ENCODE measurements around the gene ABCB10. TPM values are rescaled to one million over a fixed set of nuclear protein-coding genes. Genes with fewer than 3 reads are reported as not detected.

The ABCB10 gene
- total and polyA plus RNA-seq, 5 donors from 2014 or later = 10.5 to 20.0 (median 17.1) TPM

- no peaks in the 10 kb centered on the region for H3K9me3 ChIP-seq (ENCODE audit: control insufficient read depth in 2 of 2, low read length in 2 of 2)
- H3K27ac ChIP-seq (ENCODE audit: insufficient read depth, low read length, poor library complexity, severe bottlenecking) = no peak overlapping the region
- no peaks in the 10 kb centered on the region for H3K36me3 ChIP-seq (ENCODE audit: control insufficient read depth, insufficient read depth, low read length)
- ATAC-seq (ENCODE audit: low read depth in 2 of 2) (no peak), DNase-seq (no peak)
- H3K4me1 ChIP-seq (ENCODE audit: control insufficient read depth, insufficient read depth, low read length, poor library complexity, severe bottlenecking) = no peaks in the 10 kb centered on the region
- H3K27me3 Mint-ChIP-seq = peaks cover 11% of the 10 kb centered on the region
- H3K4me1 Mint-ChIP-seq = no peaks in the 10 kb centered on the region
- no peaks in the 10 kb centered on the region for H3K36me3 Mint-ChIP-seq
- no peak overlapping the region for H3K4me3 Mint-ChIP-seq
- H3K27ac Mint-ChIP-seq = no peak overlapping the region
- H3K27me3 ChIP-seq (ENCODE audit: control insufficient read depth, insufficient read depth, low read length) = no peaks in the 10 kb centered on the region
- no peak overlapping the region for H3K4me3 ChIP-seq (ENCODE audit: low read depth, low read length)
- peaks cover 0 to 2% (median 0%) of the 10 kb centered on the region in 7 donors for H3K9me3 Mint-ChIP-seq
Observed at GRCh38 chr1:229579059-229579673, 20.7 kb upstream of the ABCB10 start.

GRCh38 chr1:229578168-229579058, 19.9 kb upstream of the ABCB10 start:
- Mint-ChIP-seq H3K4me3 (no peak overlapping the region), H3K27ac (no peak overlapping the region), H3K9me3 (peaks cover 0 to 2% (median 0%) of the 10 kb centered on the region in 7 donors), H3K36me3 (no peaks in the 10 kb centered on the region), H3K27me3 (peaks cover 11% of the 10 kb centered on the region), H3K4me1 (no peaks in the 10 kb centered on the region)
- H3K4me3 ChIP-seq (ENCODE audit: low read depth, low read length) = no peak overlapping the region
- H3K4me1 ChIP-seq (ENCODE audit: control insufficient read depth, insufficient read depth, low read length, poor library complexity, severe bottlenecking) = no peaks in the 10 kb centered on the region
- DNase-seq (no peak), ATAC-seq (ENCODE audit: low read depth in 2 of 2) (no peak)
- no peaks in the 10 kb centered on the region for H3K36me3 ChIP-seq (ENCODE audit: control insufficient read depth, insufficient read depth, low read length)
- H3K27me3 ChIP-seq (ENCODE audit: control insufficient read depth, insufficient read depth, low read length) = no peaks in the 10 kb centered on the region
- no peak overlapping the region for H3K27ac ChIP-seq (ENCODE audit: insufficient read depth, low read length, poor library complexity, severe bottlenecking)
- no peaks in the 10 kb centered on the region for H3K9me3 ChIP-seq (ENCODE audit: control insufficient read depth in 2 of 2, low read length in 2 of 2)

- H3K4me3 Mint-ChIP-seq = no peak overlapping the region
- Histone ChIP-seq H3K4me1 (ENCODE audit: control insufficient read depth, insufficient read depth, low read length, poor library complexity, severe bottlenecking) (no peaks in the 10 kb centered on the region), H3K27ac (ENCODE audit: insufficient read depth, low read length, poor library complexity, severe bottlenecking) (no peak overlapping the region), H3K36me3 (ENCODE audit: control insufficient read depth, insufficient read depth, low read length) (no peaks in the 10 kb centered on the region), H3K27me3 (ENCODE audit: control insufficient read depth, insufficient read depth, low read length) (no peaks in the 10 kb centered on the region), H3K4me3 (ENCODE audit: low read depth, low read length) (no peak overlapping the region), H3K9me3 (ENCODE audit: control insufficient read depth in 2 of 2, low read length in 2 of 2) (no peaks in the 10 kb centered on the region)
- no peaks in the 10 kb centered on the region for H3K36me3 Mint-ChIP-seq
- DNase-seq = no peak
- H3K4me1 Mint-ChIP-seq = peaks cover 0 to 3% (median 1%) of the 10 kb centered on the region in 4 donors
- ATAC-seq (ENCODE audit: low read depth in 2 of 2) = no peak
- H3K27me3 Mint-ChIP-seq = peaks cover 11% of the 10 kb centered on the region
- peaks cover 0 to 2% (median 0%) of the 10 kb centered on the region in 7 donors for H3K9me3 Mint-ChIP-seq
- peak overlapping the region in 1 of 3 donors; percentile 27 for H3K27ac Mint-ChIP-seq
Observed at GRCh38 chr1:229574679-229575442, 16.4 kb upstream of the ABCB10 start.

- H3K27ac ChIP-seq (ENCODE audit: insufficient read depth, low read length, poor library complexity, severe bottlenecking) = no peak overlapping the region
- Mint-ChIP-seq H3K4me3 (no peak overlapping the region), H3K27me3 (peaks cover 6% of the 10 kb centered on the region), H3K27ac (no peak overlapping the region), H3K36me3 (no peaks in the 10 kb centered on the region), H3K9me3 (no peaks in the 10 kb centered on the region), H3K4me1 (peaks cover 0 to 3% (median 1%) of the 10 kb centered on the region in 4 donors)
- H3K27me3 ChIP-seq (ENCODE audit: control insufficient read depth, insufficient read depth, low read length) = peaks cover 2% of the 10 kb centered on the region
- DNase-seq = peak in 1 of 3 donors; percentile 11
- H3K4me1 ChIP-seq (ENCODE audit: control insufficient read depth, insufficient read depth, low read length, poor library complexity, severe bottlenecking) = no peaks in the 10 kb centered on the region
- H3K4me3 ChIP-seq (ENCODE audit: low read depth, low read length) = no peak overlapping the region
- H3K36me3 ChIP-seq (ENCODE audit: control insufficient read depth, insufficient read depth, low read length) = no peaks in the 10 kb centered on the region
- no peak for ATAC-seq (ENCODE audit: low read depth in 2 of 2)
- H3K9me3 ChIP-seq (ENCODE audit: control insufficient read depth in 2 of 2, low read length in 2 of 2) = no peaks in the 10 kb centered on the region
Observed at GRCh38 chr1:229572286-229572685, 13.8 kb upstream of the ABCB10 start.

- Histone ChIP-seq H3K4me1 (ENCODE audit: control insufficient read depth, insufficient read depth, low read length, poor library complexity, severe bottlenecking) (no peaks in the 10 kb centered on the region), H3K27ac (ENCODE audit: insufficient read depth, low read length, poor library complexity, severe bottlenecking) (no peak overlapping the region), H3K27me3 (ENCODE audit: control insufficient read depth, insufficient read depth, low read length) (peaks cover 5% of the 10 kb centered on the region), H3K36me3 (ENCODE audit: control insufficient read depth, insufficient read depth, low read length) (no peaks in the 10 kb centered on the region), H3K4me3 (ENCODE audit: low read depth, low read length) (no peak overlapping the region), H3K9me3 (ENCODE audit: control insufficient read depth in 2 of 2, low read length in 2 of 2) (no peaks in the 10 kb centered on the region)
- no peaks in the 10 kb centered on the region for H3K9me3 Mint-ChIP-seq
- DNase-seq (no peak), ATAC-seq (ENCODE audit: low read depth in 2 of 2) (no peak)
- H3K27me3 Mint-ChIP-seq = peaks cover 9% of the 10 kb centered on the region
- H3K27ac Mint-ChIP-seq = no peak overlapping the region
- H3K36me3 Mint-ChIP-seq = no peaks in the 10 kb centered on the region
- H3K4me1 Mint-ChIP-seq = peaks cover 0 to 3% (median 1%) of the 10 kb centered on the region in 4 donors
- H3K4me3 Mint-ChIP-seq = no peak overlapping the region
Observed at GRCh38 chr1:229570891-229571516, 12.5 kb upstream of the ABCB10 start.

- H3K4me1 Mint-ChIP-seq = peaks cover 0 to 3% (median 1%) of the 10 kb centered on the region in 4 donors
- H3K36me3 Mint-ChIP-seq = no peaks in the 10 kb centered on the region
Observed at GRCh38 chr1:229570305-229570704, 11.8 kb upstream of the ABCB10 start.

GRCh38 chr1:229567109-229567868, 8.8 kb upstream of the ABCB10 start:
- H3K9me3 ChIP-seq (ENCODE audit: control insufficient read depth in 2 of 2, low read length in 2 of 2) = no peaks in the 10 kb centered on the region
- no peaks in the 10 kb centered on the region for H3K36me3 ChIP-seq (ENCODE audit: control insufficient read depth, insufficient read depth, low read length)
- H3K27me3 Mint-ChIP-seq = peaks cover 6% of the 10 kb centered on the region
- H3K4me3 ChIP-seq (ENCODE audit: low read depth, low read length) = no peak overlapping the region
- no peak overlapping the region for H3K27ac Mint-ChIP-seq
- H3K4me1 ChIP-seq (ENCODE audit: control insufficient read depth, insufficient read depth, low read length, poor library complexity, severe bottlenecking) = no peaks in the 10 kb centered on the region
- no peak for ATAC-seq (ENCODE audit: low read depth in 2 of 2)
- peaks cover 0 to 1% (median under 1%) of the 10 kb centered on the region in 4 donors for H3K4me1 Mint-ChIP-seq
- no peaks in the 10 kb centered on the region for H3K36me3 Mint-ChIP-seq
- H3K27ac ChIP-seq (ENCODE audit: insufficient read depth, low read length, poor library complexity, severe bottlenecking) = no peak overlapping the region
- H3K27me3 ChIP-seq (ENCODE audit: control insufficient read depth, insufficient read depth, low read length) = peaks cover 5% of the 10 kb centered on the region
- no peak for DNase-seq
- no peaks in the 10 kb centered on the region for H3K9me3 Mint-ChIP-seq
- no peak overlapping the region for H3K4me3 Mint-ChIP-seq

More at GRCh38 chr1:229570305-229570704, 11.8 kb upstream of the ABCB10 start:
- Histone ChIP-seq H3K27ac (ENCODE audit: insufficient read depth, low read length, poor library complexity, severe bottlenecking) (no peak overlapping the region), H3K4me1 (ENCODE audit: control insufficient read depth, insufficient read depth, low read length, poor library complexity, severe bottlenecking) (no peaks in the 10 kb centered on the region), H3K27me3 (ENCODE audit: control insufficient read depth, insufficient read depth, low read length) (peaks cover 5% of the 10 kb centered on the region), H3K9me3 (ENCODE audit: control insufficient read depth in 2 of 2, low read length in 2 of 2) (no peaks in the 10 kb centered on the region), H3K4me3 (ENCODE audit: low read depth, low read length) (no peak overlapping the region), H3K36me3 (ENCODE audit: control insufficient read depth, insufficient read depth, low read length) (no peaks in the 10 kb centered on the region)
- Mint-ChIP-seq H3K4me3 (no peak overlapping the region), H3K27me3 (peaks cover 9% of the 10 kb centered on the region), H3K27ac (peak overlapping the region in 1 of 3 donors; percentile 82), H3K9me3 (no peaks in the 10 kb centered on the region)
- no peak for DNase-seq
- ATAC-seq (ENCODE audit: low read depth in 2 of 2) = no peak

All from CD4-positive, CD25-positive, alpha-beta regulatory T cell (primary cell).